Testis (tissue), 2 donors: ENCODE measurements around the gene CDIPT.

Source experiments
- CTCF ChIP-seq, 3 experiments: fragments of 450-650 bp in 2 of 3; fragments of 200-600 bp in 1 of 3; sonication (generic) in 1 of 3; IDR thresholded peaks; one replicate each; pipeline ENCODE4 v1.5.1; 2016 to 2019; ENCODE audit warnings: antibody characterized with exemption in 3 of 3, mild to moderate bottlenecking in 2 of 3, moderate library complexity in 1 of 3
- POLR2A ChIP-seq: fragments of 450-650 bp; IDR thresholded peaks from one replicate; pipeline ENCODE4 v1.6.1; 2017; ENCODE audit warnings: antibody characterized with exemption, mild to moderate bottlenecking, moderate library complexity

DNA sequence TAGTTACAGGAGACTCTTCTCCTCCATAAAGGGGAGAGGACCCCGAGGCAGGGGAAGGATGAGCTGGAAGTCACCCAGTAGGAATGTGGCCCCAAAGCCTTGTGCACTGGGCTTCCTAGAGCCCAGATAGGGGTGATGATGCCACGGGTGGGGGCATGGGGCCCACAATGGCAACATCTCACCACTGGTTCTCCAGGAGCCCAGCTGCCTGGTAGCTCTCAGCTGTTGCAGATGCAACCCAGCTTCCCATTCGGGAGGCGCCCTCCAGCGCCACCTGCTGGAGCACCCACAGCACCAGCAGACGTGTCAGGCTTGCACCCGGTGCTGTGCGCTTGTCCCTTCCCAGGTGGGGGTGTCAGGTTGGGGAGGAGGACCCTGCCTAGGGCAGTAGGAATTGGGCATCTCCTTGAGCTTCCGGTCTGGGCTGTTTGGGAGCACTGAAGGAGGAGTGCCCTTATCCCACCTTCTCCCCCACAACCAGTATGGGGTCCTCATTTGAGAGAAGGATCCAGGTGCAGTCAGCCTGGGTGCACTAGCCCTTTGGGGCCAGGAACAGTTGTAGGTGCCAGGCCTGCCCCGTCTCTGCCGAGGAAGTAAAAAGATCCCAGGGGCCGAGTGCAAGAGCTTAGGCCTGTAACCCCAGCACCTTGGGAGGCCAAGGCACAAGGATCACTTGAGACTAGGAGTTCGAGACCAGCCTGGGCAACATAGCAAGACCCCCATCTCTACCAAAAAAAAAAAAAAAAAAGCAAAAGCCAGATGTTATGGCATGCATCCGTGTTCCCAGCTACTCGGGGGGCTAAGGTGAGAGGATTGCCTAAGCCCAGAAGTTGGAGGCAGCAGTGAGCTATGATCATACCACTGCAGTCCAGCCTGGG is 14.4 kb downstream of the CDIPT start:
- TF ChIP-seq CTCF (IDR thresholded peaks at IDR 0.05): peak; percentile 72 to 81 (median 75)
- no peak for TF ChIP-seq POLR2A
